GM18519 (cell line): ENCODE data around the gene ISLR.

Experiments used
- ATAC-seq: cut with Tn5 transposase; IDR thresholded peaks from one replicate; pipeline ENCODE4 v1.9.1; 2021; ENCODE audit warnings: mild to moderate bottlenecking, moderate library complexity; ENCODE audit not compliant: unreplicated experiment, low FRiP score

ISLR gene

GRCh38 chr15:74191798-74192197 is 18.3 kb downstream of the ISLR start:
- ATAC-seq, result no peak

GRCh38 chr15:74192751-74193150 is 19.2 kb downstream of the ISLR start:
- no peak for ATAC-seq

GRCh38 chr15:74193299-74193718 is 19.8 kb downstream of the ISLR start:
- no peak for ATAC-seq

GRCh38 chr15:74193905-74194304 is 20.4 kb downstream of the ISLR start:
- no peak for ATAC-seq

DNA sequence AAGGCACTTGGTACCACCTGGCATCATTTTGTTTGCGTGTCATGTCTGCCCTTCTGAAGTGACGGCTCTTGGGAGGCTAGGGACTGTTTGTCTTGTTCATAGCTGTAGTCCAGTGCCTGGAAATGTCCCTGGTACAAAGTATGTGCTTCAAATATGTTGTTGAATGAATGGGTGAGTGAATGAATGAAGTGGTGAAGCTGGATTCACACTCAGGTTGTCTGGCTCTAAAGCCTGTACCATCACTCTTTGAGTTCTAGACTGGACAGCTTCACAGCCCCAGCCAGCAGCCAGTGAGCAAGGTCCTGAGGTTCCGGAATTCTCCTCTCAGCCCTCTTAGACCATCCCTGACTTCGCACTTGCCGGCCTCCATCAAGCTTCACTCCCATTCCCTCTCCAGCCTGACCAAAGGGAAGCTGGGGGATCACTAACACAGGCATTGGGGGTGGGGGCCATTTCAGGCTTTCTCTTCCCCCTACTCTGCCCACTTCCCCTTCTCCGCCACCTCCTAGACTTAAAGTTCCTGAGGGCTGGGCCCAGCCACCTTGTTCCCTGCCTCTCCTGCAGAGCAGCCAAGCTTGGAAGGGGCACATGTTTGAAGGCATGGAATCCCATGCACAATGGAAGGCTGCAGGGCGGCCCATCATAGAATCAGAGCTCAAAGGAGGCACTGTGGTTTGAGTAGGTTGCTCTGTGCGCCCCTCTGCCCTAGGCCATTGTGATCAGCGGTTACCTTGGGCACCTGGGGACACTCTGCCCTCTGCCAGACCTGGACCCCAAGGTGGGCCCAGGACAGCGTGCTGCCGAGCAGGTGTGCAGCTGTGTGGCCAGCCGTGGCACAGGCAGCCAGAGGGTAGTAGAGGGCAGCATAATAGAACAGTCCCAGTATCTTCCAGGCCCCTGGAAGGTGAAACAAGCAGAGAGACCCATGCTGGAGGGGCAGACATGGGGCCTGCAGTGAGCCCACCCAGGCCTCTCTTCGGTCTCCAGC is 21.4 kb downstream of the ISLR start:
- no peak for ATAC-seq

DNA sequence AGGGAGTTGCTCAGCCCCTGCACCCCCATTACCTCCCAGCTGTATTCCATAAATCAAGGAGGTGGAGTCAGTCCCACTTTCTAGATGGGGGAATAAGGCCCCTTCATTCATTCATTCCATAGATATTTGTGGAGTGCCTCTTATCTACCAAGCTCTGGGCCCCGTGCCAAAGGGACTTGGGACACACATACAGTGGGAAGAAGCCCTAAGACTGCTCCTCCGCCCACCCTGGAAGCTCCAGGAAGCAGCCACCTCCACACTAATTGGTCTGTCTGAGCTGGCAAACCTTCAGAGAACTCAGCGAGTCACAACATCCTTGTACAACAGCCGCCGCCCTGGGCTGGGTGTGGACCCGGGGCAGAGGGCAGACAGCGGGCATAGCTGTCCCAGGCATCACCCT is 22.7 kb downstream of the ISLR start:
- no peak for ATAC-seq

DNA sequence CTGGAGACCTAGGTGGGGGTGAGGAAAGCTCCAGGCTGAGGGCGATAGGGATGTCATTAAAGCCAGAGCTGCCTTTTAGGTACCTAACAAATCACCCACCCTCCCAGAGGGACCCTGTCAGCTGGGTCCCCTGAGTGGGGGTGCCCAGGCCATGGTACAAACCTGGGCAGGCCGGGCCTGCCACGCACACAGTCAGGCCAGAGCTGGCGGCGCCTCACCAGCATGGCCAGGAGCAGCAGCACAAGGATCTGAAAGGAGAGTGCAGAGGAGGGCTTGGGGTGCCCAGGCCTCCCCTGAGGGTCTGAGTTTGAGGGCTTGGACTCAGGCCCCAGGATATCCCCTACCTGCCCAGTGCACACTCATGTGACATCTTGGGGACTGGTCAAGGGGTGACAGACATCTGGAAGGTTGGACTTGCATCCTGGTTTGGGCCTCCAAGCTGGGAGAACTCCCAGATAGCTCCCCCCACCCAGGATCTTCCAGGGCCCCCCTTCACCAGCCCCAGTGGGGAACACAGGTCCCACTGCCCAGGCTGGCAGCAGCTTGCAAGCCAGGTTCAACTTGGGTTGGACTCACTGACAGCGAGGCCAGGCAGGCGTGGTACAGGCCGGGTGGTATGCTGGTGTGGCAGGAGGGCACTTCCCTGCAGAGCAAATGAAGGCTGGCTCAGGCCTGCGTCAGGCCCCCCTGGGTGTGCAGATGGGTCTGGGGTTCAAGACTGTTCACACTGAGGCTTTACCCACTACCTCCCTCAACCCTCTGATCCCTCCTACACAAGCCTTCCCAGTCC is 23.9 kb downstream of the ISLR start:
- no peak for ATAC-seq

- no peak for ATAC-seq
These were observed 25.8 kb downstream of the ISLR start for GRCh38 chr15:74199297-74199652.

DNA sequence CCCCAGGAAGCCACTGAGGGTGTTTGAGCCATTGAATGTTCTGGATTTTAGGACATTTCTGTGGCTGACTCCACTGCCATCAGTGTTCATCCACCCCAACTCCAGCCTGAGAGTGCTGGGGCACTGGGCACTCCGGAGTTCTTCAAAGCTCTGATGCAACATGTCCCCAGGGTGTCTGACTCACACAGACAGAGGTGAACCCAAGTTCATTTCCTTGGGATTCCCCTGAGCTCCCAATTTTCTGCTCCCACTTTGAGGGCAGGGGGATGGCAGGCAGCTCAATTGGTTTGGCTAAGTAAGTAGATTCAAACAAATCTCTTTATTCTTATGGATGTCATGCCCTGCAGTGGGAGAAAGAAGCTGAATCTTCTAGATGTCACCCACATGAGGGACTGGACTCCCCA is 26.9 kb downstream of the ISLR start:
- no peak for ATAC-seq

DNA sequence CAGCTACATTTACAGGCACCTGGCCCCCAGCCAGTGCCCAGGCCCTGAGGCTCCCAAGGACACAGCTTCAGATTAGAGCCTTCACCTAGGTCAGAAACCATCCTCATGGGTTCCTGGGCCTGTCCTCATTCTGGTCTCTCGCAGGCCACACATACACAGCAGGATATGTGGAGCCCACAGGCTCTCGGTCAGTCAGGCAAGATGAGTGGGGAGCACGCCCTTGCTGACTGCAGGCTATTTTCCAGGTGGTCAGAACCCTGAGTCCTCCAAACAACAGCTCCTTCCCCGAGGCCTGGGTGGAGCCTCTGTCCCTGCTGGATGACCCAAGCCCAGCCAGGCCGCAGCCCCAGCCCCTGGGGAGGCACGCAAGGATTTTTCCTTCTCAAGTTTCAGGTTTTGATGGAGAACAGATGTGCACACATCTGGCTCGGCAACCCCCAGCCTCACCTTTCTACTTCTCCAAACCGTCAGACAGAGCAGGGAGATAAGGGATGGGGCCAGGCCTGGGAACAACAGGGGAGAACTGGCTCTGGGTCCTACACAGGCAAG is 27.4 kb downstream of the ISLR start:
- ATAC-seq, result no peak

DNA sequence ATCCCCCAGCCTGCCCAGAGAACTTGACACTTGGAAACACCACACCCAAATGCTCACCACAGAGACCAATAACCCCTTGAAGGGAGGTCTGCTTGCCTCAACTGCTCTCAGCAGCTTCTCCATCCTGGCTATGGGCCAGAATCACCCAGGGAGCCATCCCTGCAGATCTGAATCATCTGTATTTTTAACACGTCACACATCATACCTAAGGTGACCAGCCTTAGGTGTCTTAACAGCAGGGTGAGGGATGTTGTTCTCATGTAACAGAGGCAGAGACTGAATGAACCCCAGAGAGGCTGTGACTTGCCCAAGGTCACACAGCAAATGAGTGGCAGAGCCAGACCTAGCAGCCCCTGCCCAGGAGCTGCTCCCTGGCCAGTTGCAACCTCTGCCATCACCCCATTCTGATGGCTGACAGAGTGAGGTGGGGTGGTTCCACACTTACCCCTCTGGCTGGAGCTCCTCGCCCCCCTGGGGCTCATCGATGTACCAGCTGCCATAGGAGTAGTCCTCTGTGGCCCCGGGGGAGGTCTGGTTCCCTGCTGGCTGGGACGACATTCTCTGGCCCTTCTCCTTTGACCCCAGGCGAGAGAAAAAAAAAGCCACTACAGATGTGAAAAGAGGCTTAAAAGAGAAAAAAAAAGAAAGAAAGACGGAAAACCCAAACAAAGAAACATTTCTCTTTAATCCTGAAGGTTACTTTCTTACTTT is 28.4 kb downstream of the ISLR start:
- ATAC-seq, result no peak

- ATAC-seq, result no peak
These were observed 29.2 kb downstream of the ISLR start, which contains the start of gene STRA6 for GRCh38 chr15:74202452-74203401. TSS of gene STRA6 (minus strand) at chr15:74202787. CDS start at chr15:74202267, 520 bp downstream.

GRCh38 chr15:74203914-74204431 is 30.5 kb downstream of the ISLR start:
- no peak for ATAC-seq

DNA sequence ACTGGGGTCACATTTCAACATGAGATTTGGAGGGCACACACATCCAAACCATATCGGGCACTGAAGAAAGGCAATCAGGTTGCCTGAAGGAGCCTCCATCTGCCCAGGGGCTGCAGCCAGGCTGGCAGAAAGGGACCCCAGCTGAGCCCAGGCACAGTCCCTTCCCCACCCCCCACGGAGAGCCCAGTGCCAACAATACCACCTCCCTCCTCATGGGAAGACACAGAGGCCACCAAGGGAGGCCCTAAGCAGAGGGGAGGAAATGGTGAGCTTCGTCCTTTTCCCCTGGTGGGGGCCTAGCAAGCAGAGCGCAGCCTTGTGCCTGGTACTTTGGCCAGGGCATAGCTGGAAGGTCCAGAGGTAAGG is 32.1 kb downstream of the ISLR start:
- ATAC-seq, result no peak

DNA sequence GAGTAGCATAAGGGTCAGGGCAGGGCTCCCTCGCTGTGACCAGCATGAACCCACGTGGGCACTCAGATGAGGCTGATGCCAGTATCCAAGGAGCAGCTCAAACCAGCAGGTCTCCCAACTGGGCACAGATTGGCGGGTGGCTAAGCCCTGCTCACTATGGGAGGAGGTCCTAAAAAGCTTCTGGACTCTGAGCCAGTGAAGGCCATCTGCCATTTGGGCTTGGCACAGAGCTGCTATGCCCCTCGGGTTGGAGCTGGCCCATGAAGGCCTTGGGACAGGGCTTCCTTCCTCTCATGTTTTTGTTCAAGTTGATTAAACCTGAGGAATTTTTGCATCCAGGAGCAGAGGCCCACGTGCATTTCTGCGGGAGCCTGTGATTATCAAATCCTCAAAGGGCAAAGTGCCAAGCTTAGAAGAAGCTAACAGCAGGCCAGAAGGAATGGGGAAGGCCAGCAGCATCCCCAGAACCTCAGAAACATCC is 33.3 kb downstream of the ISLR start:
- ATAC-seq, result no peak

DNA sequence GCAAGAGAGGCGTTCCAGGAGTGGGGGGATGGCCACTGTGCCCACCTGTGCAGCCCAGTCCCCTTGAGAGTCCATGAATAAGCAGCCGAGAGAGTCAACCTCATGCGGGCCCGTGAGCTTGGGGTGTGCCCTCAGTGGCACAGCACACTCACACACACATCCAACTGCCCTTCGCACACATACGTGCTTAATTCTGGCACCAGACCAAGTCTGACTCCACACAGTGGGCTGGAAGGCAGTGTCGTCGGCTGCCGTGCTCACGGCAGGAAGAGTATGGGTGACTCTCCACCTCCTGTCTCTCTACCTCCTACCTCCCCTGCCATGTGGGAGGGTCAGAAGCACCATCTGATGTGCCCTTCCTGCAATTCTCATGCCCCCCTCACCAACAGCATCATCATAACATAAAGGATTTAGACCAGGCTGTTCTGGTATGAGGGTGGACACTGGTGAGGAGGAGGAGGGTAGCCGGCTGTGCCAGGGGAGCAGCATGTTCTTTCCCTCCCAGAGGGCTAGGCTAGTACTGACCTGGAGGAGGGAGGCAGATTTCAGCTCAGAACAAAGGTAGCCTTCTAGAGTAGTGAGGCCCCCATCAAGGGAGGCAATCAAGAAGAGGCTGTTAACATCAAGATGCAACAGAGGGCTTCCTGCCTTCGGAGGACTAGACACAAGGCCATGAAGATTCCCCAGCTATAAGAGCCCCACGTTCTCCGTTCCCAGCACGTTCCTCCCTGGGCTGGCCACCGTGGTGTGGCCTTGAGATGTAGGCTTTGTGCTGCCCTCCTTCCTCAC is 34.3 kb downstream of the ISLR start:
- ATAC-seq, result no peak

- ATAC-seq, result no peak
These were observed 35.0 kb downstream of the ISLR start for GRCh38 chr15:74208496-74208895.

DNA sequence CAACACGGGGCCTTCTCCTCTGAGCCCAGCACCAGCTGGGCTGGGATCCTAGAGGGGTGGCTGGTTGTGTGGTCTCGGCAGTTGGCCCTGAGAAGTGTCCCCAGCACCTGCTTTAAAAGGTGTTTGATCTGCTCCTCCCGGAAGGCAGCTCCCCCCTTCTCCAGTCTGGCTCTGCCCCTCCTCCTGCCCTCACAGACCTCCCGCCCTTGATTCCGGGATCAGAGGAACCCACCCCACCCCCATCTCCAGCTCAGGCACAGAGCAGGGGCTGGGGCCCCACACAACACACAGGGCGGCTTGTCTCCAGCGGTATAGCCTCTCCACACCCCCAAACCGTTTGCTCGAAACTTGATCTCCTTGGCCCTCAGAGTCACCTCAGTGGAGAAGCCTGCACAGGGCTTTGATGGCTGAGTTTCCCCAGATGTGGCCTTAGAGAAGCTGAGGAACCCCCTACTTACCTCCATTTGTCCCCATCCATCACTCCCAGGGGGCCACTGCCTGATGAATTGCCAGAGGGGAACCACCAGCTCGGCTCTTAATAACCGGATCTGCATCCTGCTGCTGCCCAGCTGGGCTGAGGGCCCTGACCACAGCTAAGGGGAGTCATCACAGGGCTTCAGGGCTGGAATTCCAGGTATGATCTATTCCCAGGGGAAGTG is 35.5 kb downstream of the ISLR start:
- ATAC-seq, result no peak
